ENCODE results near the gene ITGB7.

ITGB7 gene

DNA sequence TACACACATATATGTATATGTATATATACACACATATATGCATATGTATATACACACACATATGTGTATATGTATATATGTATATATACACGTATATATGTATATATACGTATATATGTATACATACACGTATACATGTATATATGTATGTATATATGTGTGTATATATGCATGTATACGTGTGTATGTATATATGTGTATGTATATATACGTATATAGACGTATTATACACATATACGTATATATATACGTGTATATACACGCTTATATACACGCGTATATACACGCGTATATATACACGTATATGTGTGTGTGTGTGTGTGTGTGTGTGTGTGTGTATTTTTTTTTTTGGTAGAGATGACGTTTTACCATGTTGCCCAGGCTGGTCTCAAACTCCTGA, 59.4 kb downstream of the ITGB7 start:
- Histone ChIP-seq H3K27me3 (ENCODE audit: control insufficient read depth in 2 of 2, insufficient read depth in 2 of 2, low read length in 2 of 2) (no peaks in the 10 kb centered on the region), H3K36me3 (ENCODE audit: control insufficient read depth in 2 of 2, insufficient read depth in 2 of 2, low read length in 2 of 2) (no peaks in the 10 kb centered on the region), H3K27ac (ENCODE audit: low read depth in 2 of 2, low read length in 2 of 2) (no peak overlapping the region), H3K9me3 (ENCODE audit: control insufficient read depth in 2 of 2, low read length in 2 of 2) (no peaks in the 10 kb centered on the region), H3K9ac (ENCODE audit: low read depth in 1 of 2, low read length in 2 of 2) (no peak overlapping the region), H3K4me3 (ENCODE audit: low read length in 2 of 2) (no peak overlapping the region), H3K4me1 (ENCODE audit: control insufficient read depth in 2 of 2, insufficient read depth in 2 of 2, low read length in 2 of 2) (no peaks in the 10 kb centered on the region)

DNA sequence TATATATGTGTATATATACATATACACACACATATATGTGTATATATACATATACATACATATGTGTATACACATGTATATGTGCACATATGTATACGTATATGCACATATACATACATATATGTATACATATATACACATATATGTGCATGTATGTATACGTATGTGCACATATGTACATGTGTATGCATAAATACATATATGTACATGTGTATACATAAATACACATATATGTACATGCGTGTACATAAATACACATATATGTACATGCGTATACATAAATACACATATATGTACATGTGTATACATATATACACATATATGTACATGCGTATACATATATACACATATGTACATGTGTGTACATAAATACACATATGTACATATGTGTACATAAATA, 59.9 kb downstream of the ITGB7 start:
- Histone ChIP-seq H3K4me3 (ENCODE audit: low read length in 2 of 2) (no peak overlapping the region), H3K27ac (ENCODE audit: low read depth in 2 of 2, low read length in 2 of 2) (no peak overlapping the region), H3K9me3 (ENCODE audit: control insufficient read depth in 2 of 2, low read length in 2 of 2) (no peaks in the 10 kb centered on the region), H3K9ac (ENCODE audit: low read depth in 1 of 2, low read length in 2 of 2) (no peak overlapping the region), H3K27me3 (ENCODE audit: control insufficient read depth in 2 of 2, insufficient read depth in 2 of 2, low read length in 2 of 2) (no peaks in the 10 kb centered on the region), H3K36me3 (ENCODE audit: control insufficient read depth in 2 of 2, insufficient read depth in 2 of 2, low read length in 2 of 2) (no peaks in the 10 kb centered on the region), H3K4me1 (ENCODE audit: control insufficient read depth in 2 of 2, insufficient read depth in 2 of 2, low read length in 2 of 2) (no peaks in the 10 kb centered on the region)

DNA sequence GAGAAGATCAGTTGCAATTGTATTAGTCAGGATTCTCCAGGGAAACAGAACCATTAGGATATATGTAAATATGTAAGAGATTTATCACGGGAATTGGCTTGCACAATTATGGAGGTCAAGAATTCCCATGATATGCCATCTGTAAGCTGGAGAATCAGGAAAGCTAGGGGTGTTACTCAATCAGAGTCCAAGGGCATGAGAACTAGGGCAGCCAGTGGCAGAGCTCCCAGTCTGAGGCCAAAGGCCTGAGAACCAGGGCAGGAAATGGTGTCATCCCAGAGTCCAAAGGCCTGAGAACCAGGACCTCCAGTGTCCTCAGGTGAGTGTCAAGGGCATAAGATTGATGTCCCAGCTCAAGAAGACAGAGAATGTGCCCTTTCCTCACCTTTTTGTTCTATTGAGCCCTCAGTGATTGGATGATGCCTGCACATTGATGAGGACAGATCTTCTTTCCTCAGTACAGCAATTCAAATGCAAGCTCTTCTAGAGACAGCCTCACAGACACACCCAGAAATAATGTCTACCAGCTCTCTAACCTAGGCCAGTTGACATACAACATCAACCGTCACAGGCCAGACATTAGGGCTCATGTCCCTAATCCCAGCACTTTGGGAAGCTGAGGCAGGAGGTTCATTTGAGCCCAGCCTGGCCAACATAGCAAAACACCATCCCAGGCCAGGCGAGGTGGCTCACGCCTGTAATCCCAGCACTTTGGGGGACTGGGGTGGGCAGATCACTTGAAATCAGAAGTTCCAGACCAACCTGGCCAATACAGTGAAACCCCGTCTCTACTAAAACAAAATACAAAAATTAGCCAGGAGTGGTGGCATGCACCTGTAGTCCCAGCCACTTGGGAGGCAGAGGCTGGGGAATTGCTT, 61.4 kb downstream of the ITGB7 start:
- Histone ChIP-seq H3K27me3 (ENCODE audit: control insufficient read depth in 2 of 2, insufficient read depth in 2 of 2, low read length in 2 of 2) (no peaks in the 10 kb centered on the region), H3K9ac (ENCODE audit: low read depth in 1 of 2, low read length in 2 of 2) (no peak overlapping the region), H3K36me3 (ENCODE audit: control insufficient read depth in 2 of 2, insufficient read depth in 2 of 2, low read length in 2 of 2) (no peaks in the 10 kb centered on the region), H3K4me1 (ENCODE audit: control insufficient read depth in 2 of 2, insufficient read depth in 2 of 2, low read length in 2 of 2) (no peaks in the 10 kb centered on the region), H3K9me3 (ENCODE audit: control insufficient read depth in 2 of 2, low read length in 2 of 2) (no peaks in the 10 kb centered on the region), H3K4me3 (ENCODE audit: low read length in 2 of 2) (no peak overlapping the region), H3K27ac (ENCODE audit: low read depth in 2 of 2, low read length in 2 of 2) (no peak overlapping the region)

DNA sequence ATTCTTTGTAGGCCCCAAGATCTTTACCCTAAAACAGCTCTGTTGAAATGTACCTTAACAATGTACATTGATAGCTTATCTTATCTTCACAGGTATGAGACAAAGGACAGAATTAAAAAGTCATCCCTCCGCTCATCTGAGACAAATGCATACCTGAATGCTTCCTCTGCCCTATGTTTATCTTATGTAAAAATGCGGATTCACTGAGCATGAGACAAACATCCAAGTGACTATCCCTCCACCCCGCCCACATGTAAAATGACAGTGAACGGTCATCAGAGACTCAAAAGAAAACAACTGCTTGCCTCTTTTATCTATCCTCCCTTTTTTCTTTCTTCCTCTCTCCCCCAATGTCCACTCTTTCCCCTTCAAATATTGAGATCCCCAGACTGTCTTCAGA, 63.7 kb downstream of the ITGB7 start:
- Histone ChIP-seq H3K9me3 (ENCODE audit: control insufficient read depth in 2 of 2, low read length in 2 of 2) (no peaks in the 10 kb centered on the region), H3K4me3 (ENCODE audit: low read length in 2 of 2) (no peak overlapping the region), H3K36me3 (ENCODE audit: control insufficient read depth in 2 of 2, insufficient read depth in 2 of 2, low read length in 2 of 2) (no peaks in the 10 kb centered on the region), H3K4me1 (ENCODE audit: control insufficient read depth in 2 of 2, insufficient read depth in 2 of 2, low read length in 2 of 2) (no peaks in the 10 kb centered on the region), H3K27me3 (ENCODE audit: control insufficient read depth in 2 of 2, insufficient read depth in 2 of 2, low read length in 2 of 2) (no peaks in the 10 kb centered on the region), H3K9ac (ENCODE audit: low read depth in 1 of 2, low read length in 2 of 2) (no peak overlapping the region), H3K27ac (ENCODE audit: low read depth in 2 of 2, low read length in 2 of 2) (no peak overlapping the region)
